SK-N-SH treated with all-trans-retinoic acid at 6 μM for 48 hours (cell line): ENCODE results near the gene ADCYAP1R1.

Experiments used
- BACH2 ChIP-seq: fragments of 250-450 bp; sonication (Bioruptor Pico); IDR thresholded peaks from 2 replicates; pipeline ENCODE4 v1.9.0; 2021; ENCODE audit warnings: mild to moderate bottlenecking, borderline replicate concordance
- CREB5 ChIP-seq: fragments of 250-450 bp; sonication (Bioruptor Pico); IDR thresholded peaks from 2 replicates; pipeline ENCODE4 v1.5.1; 2020; ENCODE audit warnings: low read depth, mild to moderate bottlenecking, moderate library complexity
- GLIS3 ChIP-seq: fragments of 250-450 bp; sonication (Bioruptor Pico); IDR thresholded peaks from 2 replicates; pipeline ENCODE4 v1.5.0; 2020; ENCODE audit warnings: mild to moderate bottlenecking, moderate library complexity
- RARB ChIP-seq: fragments of 250-450 bp; sonication (Bioruptor Pico); IDR thresholded peaks from 2 replicates; pipeline ENCODE4 v1.8.0; 2021; ENCODE audit warnings: mild to moderate bottlenecking, moderate library complexity
- TOX ChIP-seq: fragments of 250-450 bp; sonication (Bioruptor Pico); IDR thresholded peaks from 2 replicates; pipeline ENCODE4 v1.8.0; 2021; ENCODE audit warnings: mild to moderate bottlenecking, moderate library complexity, borderline replicate concordance
- ZC3H10 ChIP-seq: fragments of 250-450 bp; sonication (Bioruptor Pico); IDR thresholded peaks from 2 replicates; pipeline ENCODE4 v1.5.1; 2021; ENCODE audit warnings: mild to moderate bottlenecking, moderate library complexity
- ZFP3 ChIP-seq: fragments of 250-450 bp; sonication (Bioruptor Pico); IDR thresholded peaks from 2 replicates; pipeline ENCODE4 v1.5.0; 2020; ENCODE audit warnings: mild to moderate bottlenecking, moderate library complexity
- ZNF8 ChIP-seq: fragments of 450-650 bp; formaldehyde crosslinking; IDR thresholded peaks from 2 replicates; pipeline ENCODE4 v1.5.0; 2020; ENCODE audit warnings: mild to moderate bottlenecking, moderate library complexity

GRCh38 chr7:31094271-31094670 lies 42.2 kb downstream of the ADCYAP1R1 start:
- no peak for TF ChIP-seq TOX (CRISPR knock-in tag)
- no peak for TF ChIP-seq RARB (CRISPR knock-in tag)
- TF ChIP-seq CREB5 (CRISPR knock-in tag): no peak
- no peak for TF ChIP-seq ZC3H10 (CRISPR knock-in tag)
- TF ChIP-seq ZFP3 (CRISPR knock-in tag): no peak
- TF ChIP-seq ZNF8 (CRISPR knock-in tag): no peak
- no peak for TF ChIP-seq GLIS3
- TF ChIP-seq BACH2 (CRISPR knock-in tag): no peak
